Ramos (cell line): ENCODE results near the gene RHCE.
"Not testable (repeated sequence)": the region's sequence is repeated elsewhere in the genome, so short reads cannot be mapped to it uniquely, and the experiment has no call there.

Source experiments
- in situ Hi-C: fragments of 300-500 bp; cut with MboI; formaldehyde crosslinking; loops from one replicate; pipeline ENCODE4 v1.14.3; 2022; ENCODE audit warnings: low sequenced_read_pairs; ENCODE audit not compliant: unreplicated experiment

RHCE gene

GRCh38 chr1:25405731-25406305 is 14.8 kb downstream of the RHCE start:
- in situ Hi-C loops = loop anchor here (25.0 kb wide), 2 partner anchors 106 to 406 kb away; partner anchors contain the start of genes MTFR1L and SELENON

GRCh38 chr1:25402947-25403803 is 17.4 kb downstream of the RHCE start:
- in situ Hi-C loops = loop anchor here (25.0 kb wide), 2 partner anchors 109 to 409 kb away; partner anchors contain the start of genes MTFR1L and SELENON

- in situ Hi-C loops = not testable (repeated sequence)
These were observed 22.5 kb downstream of the RHCE start for GRCh38 chr1:25398079-25398478.

GRCh38 chr1:25397549-25397948 is 23.1 kb downstream of the RHCE start:
- in situ Hi-C loops = not testable (repeated sequence)

- in situ Hi-C loops = no loop called here
These were observed 27.8 kb downstream of the RHCE start for GRCh38 chr1:25392841-25393240.

- in situ Hi-C loops = not testable (repeated sequence)
These were observed 30.9 kb downstream of the RHCE start for GRCh38 chr1:25389721-25390120.

GRCh38 chr1:25388691-25389090 is 31.9 kb downstream of the RHCE start:
- in situ Hi-C loops = not testable (repeated sequence)

- in situ Hi-C loops = not testable (repeated sequence)
These were observed 33.5 kb downstream of the RHCE start for GRCh38 chr1:25387096-25387495.

GRCh38 chr1:25383875-25384274 is 36.8 kb downstream of the RHCE start:
- in situ Hi-C loops = not testable (repeated sequence)

- in situ Hi-C loops = not testable (repeated sequence)
These were observed 37.5 kb downstream of the RHCE start for GRCh38 chr1:25383090-25383489.

GRCh38 chr1:25382543-25382942 is 38.1 kb downstream of the RHCE start:
- in situ Hi-C loops = not testable (repeated sequence)

- in situ Hi-C loops = not testable (repeated sequence)
These were observed 42.3 kb downstream of the RHCE start for GRCh38 chr1:25378367-25378766.

- in situ Hi-C loops = not testable (repeated sequence)
These were observed 48.9 kb downstream of the RHCE start for GRCh38 chr1:25371757-25372156.

- in situ Hi-C loops = not testable (repeated sequence)
These were observed 50.8 kb downstream of the RHCE start for GRCh38 chr1:25369691-25370271.

- in situ Hi-C loops = no loop called here
These were observed 51.4 kb downstream of the RHCE start for GRCh38 chr1:25369241-25369640.

- in situ Hi-C loops = not testable (repeated sequence)
These were observed 57.7 kb downstream of the RHCE start for GRCh38 chr1:25362634-25363559.

GRCh38 chr1:25361901-25362300 is 58.7 kb downstream of the RHCE start:
- in situ Hi-C loops = no loop called here

- in situ Hi-C loops = no loop called here
These were observed 59.7 kb downstream of the RHCE start for GRCh38 chr1:25360596-25361581.

GRCh38 chr1:25356848-25357247 is 63.8 kb downstream of the RHCE start:
- in situ Hi-C loops = no loop called here
